Right lobe of liver (tissue), 6 donors: ENCODE measurements around the gene PCMTD2. TPM values are rescaled to one million over a fixed set of nuclear protein-coding genes. Genes with fewer than 3 reads are reported as not detected.

ENCODE experiments used
- ATAC-seq, 4 donors: fragments of 200-7000 bp; cut with Tn5 transposase; one replicate each; pipeline ENCODE4 v1.9.1; 2020; ENCODE audit warnings: mild to moderate bottlenecking in 4 of 4, moderate library complexity in 4 of 4
- DNase-seq, 3 donors: peaks; one replicate each; pipeline ENCODE4 v3.0.0-alpha.2; 2020
- H3K27ac ChIP-seq, 3 donors: fragments of 200-600 bp; one replicate each; pipeline ENCODE4 v1.8.0; 2022
- H3K27me3 ChIP-seq, 2 donors: fragments of 200-600 bp; one replicate each; pipeline ENCODE4 v1.8.0; 2022
- H3K36me3 ChIP-seq, 4 donors: fragments of 200-600 bp; sonication (generic) in 1 of 4; one replicate each; pipeline versions ENCODE4 v1.5.1 to v1.8.0; 2017 to 2022; ENCODE audit warnings: control low read depth in 1 of 4
- H3K4me1 ChIP-seq, 4 donors: fragments of 200-600 bp; sonication (generic) in 1 of 4; one replicate each; pipeline versions ENCODE4 v1.5.1 to v1.8.0; 2017 to 2022; ENCODE audit warnings: control low read depth in 1 of 4
- H3K4me3 ChIP-seq, 3 donors: fragments of 200-600 bp; one replicate each; pipeline ENCODE4 v1.8.0; 2022
- H3K9me3 ChIP-seq, 4 donors: fragments of 200-600 bp; sonication (generic) in 1 of 4; one replicate each; pipeline versions ENCODE4 v1.5.1 to v1.8.0; 2017 to 2022; ENCODE audit warnings: control low read depth in 1 of 4
- POLR2A ChIP-seq: fragments of 450-650 bp; IDR thresholded peaks from one replicate; pipeline ENCODE4 v1.6.1; 2017; ENCODE audit warnings: antibody characterized with exemption, mild to moderate bottlenecking
- WGBS: methylation state at CpG from one replicate; pipeline ENCODE4 v1.1.6; 2018; ENCODE audit warnings: low coverage, low lambda C conversion rate; ENCODE audit not compliant: insufficient coverage; ENCODE audit errors: missing lambda C conversion rate; 5-methylcytosine and 5-hydroxymethylcytosine counted together
- intact Hi-C, 2 donors: fragments of 100-400 bp; cut with DNase I; formaldehyde crosslinking; loops; one replicate each; pipeline versions ENCODE4 v1.11.2 to v1.14.1; 2022
- total RNA-seq, 6 experiments: library from RNA; depleted of rRNA in 2 of 6; stranded (reverse); fragments of >200 nt in 2 of 6; fragmentation: NEBNext Ultra II Directional in 3 of 6; extraction: Animal tissue kit (Norgen Biotek cat#: 25700) in 3 of 6; gene quantifications; one replicate each; pipeline versions ENCODE4 v1.1.0 to v1.2.4, GENCODE V29; 2016 to 2023
- TF ChIP-seq, protein P1 (sequence below), 4 donors: fragments of 200-600 bp in 3 of 4; fragments of 450-650 bp in 1 of 4; IDR thresholded peaks; one replicate each; pipeline versions ENCODE4 v1.5.1 to v1.8.0; 2016 to 2022; ENCODE audit warnings: antibody characterized with exemption in 4 of 4, mild to moderate bottlenecking in 2 of 4
- donor health status: DM: no; HTN: yes; CAD: no.
- donor health status: DM: no; HTN: no; CAD: no.
- donor health status: DM: no; HTN: no; CAD: no.
- donor health status: DM: no; HTN: yes; CAD: no.
- donor health status: DM: no; HTN: yes; CAD: no.

Gene PCMTD2
- total RNA-seq, 6 experiments from 2014 or later = 24.5 to 39.7 (median 28.6) TPM

DNA sequence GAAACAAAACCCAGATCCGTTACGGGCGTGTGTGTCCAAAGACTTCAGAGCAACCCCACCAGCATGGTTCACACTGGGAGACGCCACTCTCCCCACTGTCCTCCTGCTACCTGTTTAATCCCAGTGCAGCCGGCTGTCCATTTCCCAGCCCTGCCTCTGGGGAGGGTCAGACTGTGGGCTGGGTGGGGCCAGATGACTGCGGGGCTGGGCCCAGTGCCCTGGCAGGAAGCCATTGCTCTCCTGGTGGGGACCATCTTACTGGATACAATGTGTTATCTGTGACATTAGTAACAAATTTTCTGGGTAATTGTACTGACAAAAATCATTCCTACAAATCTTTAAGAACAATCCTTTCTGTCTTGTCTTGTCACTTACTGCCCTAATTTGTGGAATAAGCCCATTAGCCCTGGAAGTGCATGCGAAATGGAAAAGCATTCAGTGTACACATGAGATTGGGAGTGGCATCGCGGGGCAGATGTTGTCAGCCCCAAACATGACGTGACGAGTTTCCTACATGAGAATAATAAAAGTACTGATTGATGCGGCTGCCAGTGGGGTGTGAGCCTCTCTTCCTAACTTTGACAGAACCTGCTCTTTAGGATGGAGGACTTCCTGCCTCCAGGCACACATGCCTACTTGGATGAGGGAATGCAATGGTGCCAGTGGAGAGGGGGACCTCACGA, 37.9 kb upstream of the PCMTD2 start:
- intact Hi-C loops = no loop called here
- no peak overlapping the region for H3K4me3 ChIP-seq
- no peak overlapping the region for H3K27ac ChIP-seq
- 84% methylated on average over 12 of the region's 13 CpGs for WGBS
- ATAC-seq = no peak
- no peaks in the 10 kb centered on the region for H3K9me3 ChIP-seq
- TF ChIP-seq, protein P1, sequence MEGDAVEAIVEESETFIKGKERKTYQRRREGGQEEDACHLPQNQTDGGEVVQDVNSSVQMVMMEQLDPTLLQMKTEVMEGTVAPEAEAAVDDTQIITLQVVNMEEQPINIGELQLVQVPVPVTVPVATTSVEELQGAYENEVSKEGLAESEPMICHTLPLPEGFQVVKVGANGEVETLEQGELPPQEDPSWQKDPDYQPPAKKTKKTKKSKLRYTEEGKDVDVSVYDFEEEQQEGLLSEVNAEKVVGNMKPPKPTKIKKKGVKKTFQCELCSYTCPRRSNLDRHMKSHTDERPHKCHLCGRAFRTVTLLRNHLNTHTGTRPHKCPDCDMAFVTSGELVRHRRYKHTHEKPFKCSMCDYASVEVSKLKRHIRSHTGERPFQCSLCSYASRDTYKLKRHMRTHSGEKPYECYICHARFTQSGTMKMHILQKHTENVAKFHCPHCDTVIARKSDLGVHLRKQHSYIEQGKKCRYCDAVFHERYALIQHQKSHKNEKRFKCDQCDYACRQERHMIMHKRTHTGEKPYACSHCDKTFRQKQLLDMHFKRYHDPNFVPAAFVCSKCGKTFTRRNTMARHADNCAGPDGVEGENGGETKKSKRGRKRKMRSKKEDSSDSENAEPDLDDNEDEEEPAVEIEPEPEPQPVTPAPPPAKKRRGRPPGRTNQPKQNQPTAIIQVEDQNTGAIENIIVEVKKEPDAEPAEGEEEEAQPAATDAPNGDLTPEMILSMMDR (IDR thresholded peaks at IDR 0.05) = no peak
- no peak for TF ChIP-seq POLR2A
- H3K27me3 ChIP-seq = no peaks in the 10 kb centered on the region
- H3K4me1 ChIP-seq = peaks cover 0 to 29% (median 14%) of the 10 kb centered on the region in 4 donors
- no peak for DNase-seq
- no peaks in the 10 kb centered on the region for H3K36me3 ChIP-seq

DNA sequence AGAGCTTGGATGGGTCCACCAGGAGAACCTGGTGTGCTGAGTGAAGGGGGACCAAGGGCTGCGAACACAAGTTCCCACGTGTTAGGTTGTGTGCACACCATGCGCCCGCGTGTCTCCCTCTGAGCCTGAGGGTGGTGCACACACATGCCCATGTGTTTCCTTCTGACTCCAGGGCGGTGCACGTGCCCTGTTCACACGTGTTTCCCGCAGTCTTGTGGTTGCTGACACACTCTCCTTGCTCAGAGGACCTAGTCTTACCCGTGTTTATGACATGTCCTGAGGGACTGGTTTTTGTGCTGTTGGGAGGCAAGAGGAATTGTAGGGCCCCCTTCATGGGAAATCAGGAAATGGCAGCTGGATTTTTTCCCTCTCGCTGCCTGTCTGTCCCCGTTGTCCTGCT, 36.3 kb upstream of the PCMTD2 start:
- TF ChIP-seq POLR2A = no peak
- TF ChIP-seq, protein P1 (IDR thresholded peaks at IDR 0.05) = no peak
- WGBS = 80% methylated on average over 2 of the region's 12 CpGs
- Histone ChIP-seq H3K27ac (no peak overlapping the region), H3K4me1 (peaks cover 0 to 29% (median 13%) of the 10 kb centered on the region in 4 donors), H3K36me3 (no peaks in the 10 kb centered on the region), H3K9me3 (no peaks in the 10 kb centered on the region), H3K4me3 (no peak overlapping the region), H3K27me3 (no peaks in the 10 kb centered on the region)
- intact Hi-C loops = no loop called here
- no peak for DNase-seq
- no peak for ATAC-seq

DNA sequence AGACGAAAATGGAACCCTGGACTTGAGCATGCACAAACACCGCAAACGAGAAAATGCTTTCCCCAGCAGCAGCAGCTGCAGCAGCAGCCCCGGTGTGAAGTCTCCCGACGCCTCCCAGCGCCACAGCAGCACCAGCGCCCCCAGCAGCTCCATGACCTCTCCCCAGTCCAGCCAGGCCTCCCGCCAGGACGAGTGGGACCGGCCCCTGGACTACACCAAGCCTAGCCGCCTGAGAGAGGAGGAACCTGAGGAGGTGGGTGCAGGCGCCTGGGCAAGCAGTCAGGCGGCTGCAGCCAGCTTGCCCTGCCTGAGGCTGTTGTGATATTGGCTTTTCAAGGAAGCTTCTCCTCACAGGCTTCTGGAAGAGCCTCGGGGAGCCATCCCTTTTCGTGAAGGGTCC, 35.8 kb upstream of the PCMTD2 start:
- intact Hi-C loops = no loop called here
- no peak overlapping the region for H3K4me3 ChIP-seq
- H3K9me3 ChIP-seq = no peaks in the 10 kb centered on the region
- DNase-seq (no peak), ATAC-seq (no peak)
- H3K27ac ChIP-seq = no peak overlapping the region
- H3K4me1 ChIP-seq = peaks cover 0 to 29% (median 13%) of the 10 kb centered on the region in 4 donors
- TF ChIP-seq POLR2A = no peak
- TF ChIP-seq, protein P1 (IDR thresholded peaks at IDR 0.05) = no peak
- WGBS = 94% methylated on average over 11 of the region's 16 CpGs
- no peaks in the 10 kb centered on the region for H3K27me3 ChIP-seq
- no peaks in the 10 kb centered on the region for H3K36me3 ChIP-seq

DNA sequence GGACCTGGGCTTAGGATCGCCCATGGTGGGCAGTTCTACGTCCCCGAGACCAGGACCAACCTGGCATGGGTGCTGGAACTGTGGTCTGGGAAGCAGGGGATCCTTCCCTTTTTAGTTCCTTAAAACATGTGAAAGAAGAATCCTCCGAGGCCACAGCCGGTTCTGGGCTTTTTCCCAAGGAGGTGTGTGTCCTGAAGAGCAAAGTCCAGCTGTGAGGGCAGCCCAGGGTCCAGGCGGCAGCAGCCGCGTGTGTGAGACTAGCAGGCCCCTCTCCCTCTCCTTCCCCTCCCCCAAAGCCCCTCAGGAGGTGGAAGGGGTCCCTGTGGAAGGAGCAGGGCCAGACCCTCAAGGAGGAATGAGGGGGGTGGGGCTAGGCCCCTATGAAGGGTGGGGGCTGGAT, 35.1 kb upstream of the PCMTD2 start:
- no peaks in the 10 kb centered on the region for H3K27me3 ChIP-seq
- H3K9me3 ChIP-seq = no peaks in the 10 kb centered on the region
- H3K36me3 ChIP-seq = no peaks in the 10 kb centered on the region
- WGBS = 49% methylated on average over 5 of the region's 8 CpGs
- intact Hi-C loops = no loop called here
- H3K4me3 ChIP-seq = no peak overlapping the region
- no peak for TF ChIP-seq POLR2A
- TF ChIP-seq, protein P1 (IDR thresholded peaks at IDR 0.05) = no peak
- no peak overlapping the region for H3K27ac ChIP-seq
- ATAC-seq (peak in 1 of 4 donors; percentile 31), DNase-seq (no peak)
- H3K4me1 ChIP-seq = peaks cover 0 to 29% (median 13%) of the 10 kb centered on the region in 4 donors
